SK-N-MC (cell line): ENCODE results near the gene KDM1A.

Source experiments
- DNase-seq: peaks from one replicate; pipeline ENCODE4 v3.0.0-alpha.2; 2011; ENCODE audit warnings: low read depth, low spot score
- H3K27ac ChIP-seq: fragments of 200-600 bp; sonication (generic); 2 replicates; pipeline ENCODE4 v1.5.1; 2016; ENCODE audit warnings: mixed run types
- H3K36me3 ChIP-seq: fragments of 200-600 bp; sonication (generic); 2 replicates; pipeline ENCODE4 v1.6.1; 2017; ENCODE audit warnings: antibody characterized with exemption, low read length, mixed read lengths; ENCODE audit not compliant: insufficient read depth
- H3K4me3 ChIP-seq: fragments of 200-600 bp; sonication (generic); 2 replicates; pipeline ENCODE4 v1.5.1; 2016
- H3K9ac ChIP-seq: fragments of 200-600 bp; sonication (generic); 2 replicates; pipeline ENCODE4 v1.8.0; 2017; ENCODE audit warnings: mixed run types, mixed read lengths; ENCODE audit not compliant: insufficient read length
- H3K9me3 ChIP-seq: fragments of 200-600 bp; sonication (generic); 2 replicates; pipeline ENCODE4 v1.6.1; 2017; ENCODE audit warnings: low read depth, mild to moderate bottlenecking, antibody characterized with exemption, low read length, moderate library complexity, mixed read lengths
- EZH2 ChIP-seq: fragments of 200-600 bp; sonication (generic); IDR thresholded peaks from one replicate; pipeline ENCODE4 v1.6.1; 2017; ENCODE audit warnings: antibody characterized with exemption
- FOXP2 ChIP-seq: optimal IDR thresholded peaks from 2 replicates; pipeline ENCODE3; 2011; ENCODE audit warnings: mild to moderate bottlenecking, moderate library complexity; ENCODE audit not compliant: insufficient read depth; ENCODE audit errors: extremely low read length, control extremely low read depth
- POLR2AphosphoS5 ChIP-seq: IDR thresholded peaks from 2 replicates; pipeline ENCODE4 v1.6.1; 2012; ENCODE audit warnings: mild to moderate bottlenecking, low read depth, low read length, borderline replicate concordance

The KDM1A gene

DNA sequence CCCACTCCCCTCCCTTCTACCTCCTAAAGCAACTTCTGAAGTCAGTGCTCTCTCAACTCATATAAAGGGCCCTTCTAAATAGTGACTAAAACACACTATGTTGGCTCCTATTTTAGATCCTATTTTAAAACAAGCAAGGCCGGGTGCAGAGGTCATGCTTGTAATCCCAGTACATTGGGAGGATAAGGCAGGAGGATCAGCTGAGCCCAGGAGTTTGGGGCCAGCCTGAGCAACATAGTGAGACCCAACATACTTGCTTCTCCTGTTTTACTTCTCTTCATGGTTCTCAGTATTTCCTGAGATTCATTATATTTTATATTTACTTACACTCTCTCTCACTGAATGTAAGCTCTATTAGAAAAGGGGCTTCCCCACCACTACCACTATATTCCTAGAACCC, 106.9 kb downstream of the KDM1A start:
- no peak for TF ChIP-seq POLR2AphosphoS5
- TF ChIP-seq FOXP2, result no peak
- no peak for TF ChIP-seq EZH2
- Histone ChIP-seq H3K4me3 (no peak overlapping the region), H3K27ac (no peak overlapping the region), H3K9me3 (no peaks in the 10 kb centered on the region), H3K9ac (no peak overlapping the region), H3K36me3 (no peaks in the 10 kb centered on the region)
- DNase-seq, result no peak

DNA sequence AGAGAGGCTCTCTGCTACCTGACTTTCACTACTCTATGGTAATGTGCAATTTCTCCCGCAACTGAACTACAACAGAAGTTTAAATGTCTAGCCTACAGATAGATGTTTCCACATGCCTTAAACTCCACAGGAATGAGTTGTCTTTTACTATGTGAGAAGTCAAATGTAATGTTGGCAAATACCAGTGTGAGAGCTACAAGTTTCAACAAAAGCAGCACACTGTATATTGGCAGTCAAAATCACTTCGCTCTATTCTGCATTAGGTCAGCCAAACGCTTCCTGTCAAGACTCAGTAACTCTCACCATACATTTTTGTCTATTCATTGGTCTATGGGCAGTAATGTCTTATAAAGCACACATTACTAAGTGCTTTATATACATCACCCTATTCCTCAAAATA, 107.5 kb downstream of the KDM1A start:
- peak overlapping the region; percentile 40; the same call in 1 of the 2 replicates for H3K27ac ChIP-seq
- no peak for TF ChIP-seq POLR2AphosphoS5
- no peak for TF ChIP-seq EZH2
- TF ChIP-seq FOXP2, result no peak

DNA sequence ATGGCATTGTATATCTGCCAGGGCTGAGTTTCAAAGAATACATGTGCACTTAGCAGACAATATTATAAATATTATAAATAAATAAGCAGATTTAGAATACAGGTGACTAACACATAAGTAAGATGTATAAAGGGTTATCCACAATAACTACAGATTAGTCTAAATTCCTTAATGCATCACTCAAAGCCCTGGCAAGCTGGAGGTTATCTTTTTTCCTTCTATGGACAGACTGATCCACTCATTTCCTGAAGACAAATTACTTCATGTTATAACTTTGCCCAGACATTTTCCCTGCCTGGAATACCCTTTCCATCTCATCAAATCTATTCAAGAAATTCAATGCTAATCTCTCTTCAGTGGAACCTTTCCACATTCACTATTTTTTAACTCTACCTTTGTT, 110.6 kb downstream of the KDM1A start:
- Histone ChIP-seq H3K9ac (no peak overlapping the region), H3K27ac (no peak overlapping the region), H3K36me3 (no peaks in the 10 kb centered on the region), H3K4me3 (no peak overlapping the region), H3K9me3 (no peaks in the 10 kb centered on the region)
- no peak for TF ChIP-seq FOXP2
- no peak for TF ChIP-seq POLR2AphosphoS5
- TF ChIP-seq EZH2, result no peak
- DNase-seq, result no peak

More for the DNA sequence above, 107.5 kb downstream of the KDM1A start:
- Histone ChIP-seq H3K36me3 (no peaks in the 10 kb centered on the region), H3K4me3 (no peak overlapping the region), H3K9ac (no peak overlapping the region), H3K9me3 (no peaks in the 10 kb centered on the region)
- no peak for DNase-seq

DNA sequence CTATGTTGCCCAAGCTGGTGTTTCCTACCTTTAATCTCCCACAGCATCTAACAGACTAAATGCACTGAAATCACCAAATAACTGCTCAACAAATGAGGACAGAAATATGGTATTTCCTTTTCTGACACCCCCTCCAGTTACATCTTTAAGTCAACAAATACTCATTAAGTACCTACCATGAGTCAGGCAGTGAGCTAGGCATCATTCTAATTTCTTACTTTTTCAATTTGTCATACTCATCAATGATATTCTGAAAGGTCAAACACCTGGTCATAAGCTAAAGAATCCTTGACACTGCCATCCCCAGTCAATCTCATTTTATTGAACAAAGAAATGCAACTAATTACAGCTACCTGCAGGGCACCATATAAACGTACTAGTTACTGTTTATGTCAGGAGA, 112.8 kb downstream of the KDM1A start:
- no peak for DNase-seq
- Histone ChIP-seq H3K4me3 (no peak overlapping the region), H3K36me3 (no peaks in the 10 kb centered on the region; the same call in 1 of the 2 replicates), H3K9me3 (no peaks in the 10 kb centered on the region), H3K9ac (no peak overlapping the region), H3K27ac (no peak overlapping the region)
- TF ChIP-seq POLR2AphosphoS5, result no peak
- TF ChIP-seq FOXP2, result no peak
- TF ChIP-seq EZH2, result no peak
